Gastrocnemius medialis (tissue), 4 donors: Measurements from ENCODE around the gene C2CD4A.

Source experiments
- POLR2A ChIP-seq, 2 donors: fragments of 450-650 bp; IDR thresholded peaks; one replicate each; pipeline ENCODE4 v1.6.1; 2017; ENCODE audit warnings: antibody characterized with exemption in 2 of 2, mild to moderate bottlenecking in 2 of 2, moderate library complexity in 2 of 2
- TF ChIP-seq, protein P1 (sequence below), 5 experiments: fragments of 450-650 bp in 3 of 5; fragments of 200-600 bp in 2 of 5; sonication (generic) in 2 of 5; IDR thresholded peaks in 4 of 5; conservative IDR thresholded peaks in 1 of 5; 1 replicate in 4 of 5; 2 replicates in 1 of 5; pipeline ENCODE4 v1.5.1; 2016 to 2019; ENCODE audit warnings: antibody characterized with exemption in 5 of 5, mild to moderate bottlenecking in 3 of 5, moderate library complexity in 3 of 5

DNA sequence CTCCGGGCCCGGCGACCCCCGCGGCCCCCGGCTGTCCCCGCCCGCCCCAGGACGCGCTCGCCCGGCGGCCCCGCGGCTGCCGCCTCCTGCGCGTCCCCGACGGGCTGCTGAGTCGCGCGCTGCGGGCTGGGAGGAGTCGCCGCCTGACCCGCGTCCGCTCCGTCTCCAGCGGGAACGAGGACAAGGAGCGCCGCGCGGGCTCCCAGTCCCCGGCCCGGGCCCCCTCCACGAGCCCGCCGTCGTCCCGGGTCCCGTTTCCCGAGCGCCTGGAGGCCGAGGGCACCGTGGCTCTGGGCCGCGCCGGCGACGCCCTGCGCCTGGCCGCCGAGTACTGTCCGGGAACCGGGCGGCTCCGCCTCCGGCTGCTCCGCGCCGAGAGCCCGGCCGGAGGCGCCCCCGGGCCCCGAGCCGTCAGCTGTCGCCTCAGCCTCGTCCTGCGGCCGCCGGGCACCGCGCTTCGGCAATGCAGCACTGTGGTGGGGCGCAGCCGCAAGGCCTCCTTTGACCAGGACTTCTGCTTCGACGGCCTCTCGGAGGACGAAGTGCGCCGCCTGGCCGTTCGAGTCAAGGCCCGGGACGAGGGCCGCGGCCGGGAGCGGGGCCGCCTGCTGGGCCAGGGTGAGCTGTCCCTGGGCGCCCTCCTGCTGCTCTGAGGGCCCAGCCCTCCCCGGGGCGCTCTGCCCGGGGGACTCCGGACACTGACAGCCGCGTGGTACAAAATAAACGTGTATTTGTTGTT lies 1.5 kb downstream of the C2CD4A start:
- TF ChIP-seq, protein P1, sequence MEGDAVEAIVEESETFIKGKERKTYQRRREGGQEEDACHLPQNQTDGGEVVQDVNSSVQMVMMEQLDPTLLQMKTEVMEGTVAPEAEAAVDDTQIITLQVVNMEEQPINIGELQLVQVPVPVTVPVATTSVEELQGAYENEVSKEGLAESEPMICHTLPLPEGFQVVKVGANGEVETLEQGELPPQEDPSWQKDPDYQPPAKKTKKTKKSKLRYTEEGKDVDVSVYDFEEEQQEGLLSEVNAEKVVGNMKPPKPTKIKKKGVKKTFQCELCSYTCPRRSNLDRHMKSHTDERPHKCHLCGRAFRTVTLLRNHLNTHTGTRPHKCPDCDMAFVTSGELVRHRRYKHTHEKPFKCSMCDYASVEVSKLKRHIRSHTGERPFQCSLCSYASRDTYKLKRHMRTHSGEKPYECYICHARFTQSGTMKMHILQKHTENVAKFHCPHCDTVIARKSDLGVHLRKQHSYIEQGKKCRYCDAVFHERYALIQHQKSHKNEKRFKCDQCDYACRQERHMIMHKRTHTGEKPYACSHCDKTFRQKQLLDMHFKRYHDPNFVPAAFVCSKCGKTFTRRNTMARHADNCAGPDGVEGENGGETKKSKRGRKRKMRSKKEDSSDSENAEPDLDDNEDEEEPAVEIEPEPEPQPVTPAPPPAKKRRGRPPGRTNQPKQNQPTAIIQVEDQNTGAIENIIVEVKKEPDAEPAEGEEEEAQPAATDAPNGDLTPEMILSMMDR (IDR thresholded peaks at IDR 0.05 in 4 of 5, conservative IDR thresholded peaks at IDR 0.05 in 1 of 5) = peak in 2 of 5 experiments; percentile 16 to 17
- no peak for TF ChIP-seq POLR2A (IDR thresholded peaks at IDR 0.05)
